K562 (cell line): ENCODE measurements around the gene C3. TPM values are rescaled to one million over a fixed set of nuclear protein-coding genes. Genes with fewer than 3 reads are reported as not detected.

Experiments used
- CREM ChIP-seq: IDR thresholded peaks from 2 replicates; pipeline ENCODE4 v1.6.1; 2014; ENCODE audit warnings: antibody characterized with exemption, low read depth
- EGR1 ChIP-seq: fragments of 450-650 bp; conservative IDR thresholded peaks from 2 replicates; pipeline ENCODE4 v1.6.1; 2017; ENCODE audit warnings: mild to moderate bottlenecking
- FIP1L1 ChIP-seq: fragments of 200-400 bp; formaldehyde crosslinking; IDR thresholded peaks from 2 replicates; pipeline ENCODE4 v1.6.1; 2018; ENCODE audit warnings: mild to moderate bottlenecking, low read depth, low read length; ENCODE audit not compliant: poor library complexity, severe bottlenecking
- FOXM1 ChIP-seq, 2 experiments: fragments of 450-650 bp in 1 of 2; sonication (generic) in 1 of 2; formaldehyde crosslinking in 1 of 2; IDR thresholded peaks; 2 replicates each; pipeline versions ENCODE4 v1.6.1 to v1.9.0; 2017 to 2022; ENCODE audit warnings: low read depth in 2 of 2, mild to moderate bottlenecking in 2 of 2, missing genetic modification reagents in 1 of 2, moderate library complexity in 1 of 2
- HIVEP1 ChIP-seq: fragments of 250-450 bp; sonication (Bioruptor Pico); IDR thresholded peaks from 2 replicates; pipeline ENCODE4 v1.4.0; 2020; ENCODE audit warnings: mild to moderate bottlenecking
- LEF1 ChIP-seq: fragments of 450-650 bp; IDR thresholded peaks from 2 replicates; pipeline ENCODE4 v1.6.1; 2016; ENCODE audit warnings: mild to moderate bottlenecking
- MAFF ChIP-seq: IDR thresholded peaks from 2 replicates; pipeline ENCODE4 v1.6.1; 2012; ENCODE audit warnings: low read length, improper control_type of control experiment
- RCOR1 ChIP-seq, 2 experiments: IDR thresholded peaks; 2 replicates each; pipeline ENCODE4 v1.6.1; 2012; ENCODE audit warnings: low read depth in 2 of 2, low read length in 2 of 2, borderline replicate concordance in 1 of 2, improper control_type of control experiment in 1 of 2
- SAFB ChIP-seq: fragments of 200-400 bp; formaldehyde crosslinking; IDR thresholded peaks from 2 replicates; pipeline ENCODE4 v1.6.1; 2017; ENCODE audit warnings: low read depth, low read length, borderline replicate concordance
- SIN3A ChIP-seq, 2 experiments: fragments of 150-350 bp in 1 of 2; IDR thresholded peaks; 2 replicates each; pipeline ENCODE4 v1.6.1; 2011 to 2016; ENCODE audit warnings: borderline replicate concordance in 2 of 2, low read depth in 2 of 2, low read length in 2 of 2, mild to moderate bottlenecking in 2 of 2, moderate library complexity in 2 of 2; ENCODE audit not compliant: control insufficient read depth in 1 of 2
- SMC3 ChIP-seq: conservative IDR thresholded peaks from 2 replicates; pipeline ENCODE4 v1.6.1; 2011; ENCODE audit warnings: low read depth, low read length, improper control_type of control experiment; ENCODE audit not compliant: insufficient read depth
- SRSF9 ChIP-seq: fragments of 200-400 bp; formaldehyde crosslinking; IDR thresholded peaks from 2 replicates; pipeline ENCODE4 v1.6.1; 2017; ENCODE audit warnings: low read depth, low read length, borderline replicate concordance
- TCFL5 ChIP-seq: fragments of 250-450 bp; sonication (Bioruptor Pico); conservative IDR thresholded peaks from 2 replicates; pipeline ENCODE4 v1.6.1; 2021; ENCODE audit warnings: mild to moderate bottlenecking, moderate library complexity, matching md5 sums
- TEAD1 ChIP-seq, 2 experiments: fragments of 450-650 bp in 1 of 2; sonication (generic) in 1 of 2; formaldehyde crosslinking; IDR thresholded peaks; 2 replicates each; pipeline versions ENCODE4 v1.4.0 to v1.8.0; 2020 to 2022; ENCODE audit warnings: mild to moderate bottlenecking in 2 of 2, missing genetic modification reagents in 1 of 2
- TRIM28 ChIP-seq: fragments of 450-650 bp; IDR thresholded peaks from 2 replicates; pipeline ENCODE4 v1.6.1; 2017
- ZBTB7A ChIP-seq: IDR thresholded peaks from 2 replicates; pipeline ENCODE4 v1.6.1; 2011; ENCODE audit warnings: low read depth, mild to moderate bottlenecking, low read length, moderate library complexity, borderline replicate concordance; ENCODE audit not compliant: control insufficient read depth
- polyA plus RNA-seq, 8 experiments: library from polyadenylated mRNA; depleted of rRNA in 4 of 8; stranded (reverse) in 5 of 8; unstranded in 3 of 8; fragments of >200 nt; fragmentation: Nextera tagmentation in 2 of 8; fragmentation: Illumina TruSeq in 1 of 8; extraction: Ambion mirVana in 2 of 8; extraction: Trizol in 1 of 8; gene quantifications; 2 replicates each; pipeline versions ENCODE4 v1.2.1 to v1.2.3, GENCODE V29; 2011 to 2014; ENCODE audit warnings: inconsistent platforms in 1 of 8, missing spikeins in 1 of 8
- total RNA-seq, 7 experiments: library from RNA; depleted of rRNA in 6 of 7; stranded (reverse); fragments of >200 nt in 6 of 7; fragmentation: Illumina TruSeq in 2 of 7; extraction: Trizol in 2 of 7; gene quantifications; 2 replicates each; pipeline versions ENCODE4 v1.2.1 to v1.2.3, GENCODE V29; 2011 to 2021; ENCODE audit warnings: low replicate concordance in 1 of 7
- TF ChIP-seq, protein P1 (sequence below): fragments of 450-650 bp; formaldehyde crosslinking; IDR thresholded peaks from 2 replicates; pipeline ENCODE4 v1.4.0; 2020; ENCODE audit warnings: mild to moderate bottlenecking, moderate library complexity
- TF ChIP-seq, protein P2 (sequence below): fragments of 200-800 bp; sonication (Bioruptor generic); IDR thresholded peaks from 2 replicates; pipeline ENCODE4 v1.6.1; 2017; ENCODE audit warnings: missing genetic modification characterization, missing compliant biosample characterization
- TF ChIP-seq, protein P3 (sequence below), 2 experiments: fragments of 450-650 bp in 1 of 2; sonication (generic) in 1 of 2; formaldehyde crosslinking; conservative IDR thresholded peaks; 2 replicates each; pipeline versions ENCODE4 v1.4.0 to v1.8.1; 2020 to 2022; ENCODE audit warnings: mild to moderate bottlenecking in 1 of 2, missing genetic modification reagents in 1 of 2
- TF ChIP-seq, protein P4 (sequence below): sonication (generic); formaldehyde crosslinking; IDR thresholded peaks from 2 replicates; pipeline ENCODE4 v1.8.1; 2023; ENCODE audit warnings: mild to moderate bottlenecking, missing genetic modification reagents

The C3 gene
- total and polyA plus RNA-seq, 9 of the 15 experiments (the other 6 are each of a cell fraction or from before 2014, with no cell fraction given): 0.59 to 10.6 (median 2.2) TPM

DNA sequence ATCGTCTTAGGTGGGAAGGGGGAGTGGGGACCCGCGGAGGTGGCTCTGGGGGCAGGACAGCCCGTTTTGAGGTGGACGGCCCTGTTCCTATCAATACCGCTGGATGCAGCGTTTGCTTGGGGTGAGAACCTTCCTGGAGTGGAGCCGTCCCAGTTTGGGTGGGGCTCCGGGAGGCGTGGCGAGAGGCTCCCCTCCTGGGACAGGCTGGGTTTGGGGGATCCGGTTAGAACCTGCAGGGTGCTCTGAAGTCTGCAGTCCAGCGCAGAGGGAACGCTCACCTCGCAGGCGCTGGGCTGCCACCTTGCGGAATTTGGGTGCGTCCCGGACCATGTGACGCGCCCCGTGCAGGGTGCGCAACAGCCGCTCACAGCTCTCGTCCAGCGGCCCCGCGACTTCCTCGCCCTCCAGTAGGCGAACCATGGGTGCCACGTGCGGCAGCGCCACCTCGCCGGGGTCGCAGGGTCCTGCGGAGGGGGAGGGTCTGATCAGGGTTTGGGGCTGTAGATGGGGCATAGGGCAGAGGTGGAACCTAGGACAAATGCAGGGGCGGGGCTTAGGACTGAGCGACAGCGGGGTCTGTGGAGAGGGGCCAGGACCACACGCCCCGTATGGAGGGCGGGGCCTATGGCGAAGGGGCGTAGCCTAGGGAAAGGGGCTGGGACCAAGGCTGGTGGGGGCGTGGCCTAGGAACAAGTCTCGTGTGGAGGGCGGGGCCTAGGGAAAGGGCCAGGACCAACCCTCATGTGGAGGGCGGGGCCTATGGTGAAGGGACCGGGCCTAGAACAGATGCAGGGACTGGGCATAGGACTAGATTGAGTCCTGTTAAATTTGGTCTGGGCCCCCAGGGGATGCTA, 33.0 kb upstream of the C3 start (continued):
- TF ChIP-seq, protein P1, sequence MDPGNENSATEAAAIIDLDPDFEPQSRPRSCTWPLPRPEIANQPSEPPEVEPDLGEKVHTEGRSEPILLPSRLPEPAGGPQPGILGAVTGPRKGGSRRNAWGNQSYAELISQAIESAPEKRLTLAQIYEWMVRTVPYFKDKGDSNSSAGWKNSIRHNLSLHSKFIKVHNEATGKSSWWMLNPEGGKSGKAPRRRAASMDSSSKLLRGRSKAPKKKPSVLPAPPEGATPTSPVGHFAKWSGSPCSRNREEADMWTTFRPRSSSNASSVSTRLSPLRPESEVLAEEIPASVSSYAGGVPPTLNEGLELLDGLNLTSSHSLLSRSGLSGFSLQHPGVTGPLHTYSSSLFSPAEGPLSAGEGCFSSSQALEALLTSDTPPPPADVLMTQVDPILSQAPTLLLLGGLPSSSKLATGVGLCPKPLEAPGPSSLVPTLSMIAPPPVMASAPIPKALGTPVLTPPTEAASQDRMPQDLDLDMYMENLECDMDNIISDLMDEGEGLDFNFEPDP (CRISPR knock-in tag): no peak
- peak; percentile 68 for TF ChIP-seq FIP1L1
- TF ChIP-seq TEAD1 (CRISPR knock-in tag; IDR thresholded peaks at IDR 0.05): peak; percentile 84 to 99
- no peak for TF ChIP-seq HIVEP1
- TF ChIP-seq ZBTB7A: peak; percentile 98
- peak; percentile 57 for TF ChIP-seq SMC3
- 0 out of 2 replicates have a peak, but pooled peaks have one; percentile 8 for TF ChIP-seq EGR1
- TF ChIP-seq CREM: peak; percentile 82
- TF ChIP-seq TCFL5 (CRISPR knock-in tag): no peak
- TF ChIP-seq, protein P2, sequence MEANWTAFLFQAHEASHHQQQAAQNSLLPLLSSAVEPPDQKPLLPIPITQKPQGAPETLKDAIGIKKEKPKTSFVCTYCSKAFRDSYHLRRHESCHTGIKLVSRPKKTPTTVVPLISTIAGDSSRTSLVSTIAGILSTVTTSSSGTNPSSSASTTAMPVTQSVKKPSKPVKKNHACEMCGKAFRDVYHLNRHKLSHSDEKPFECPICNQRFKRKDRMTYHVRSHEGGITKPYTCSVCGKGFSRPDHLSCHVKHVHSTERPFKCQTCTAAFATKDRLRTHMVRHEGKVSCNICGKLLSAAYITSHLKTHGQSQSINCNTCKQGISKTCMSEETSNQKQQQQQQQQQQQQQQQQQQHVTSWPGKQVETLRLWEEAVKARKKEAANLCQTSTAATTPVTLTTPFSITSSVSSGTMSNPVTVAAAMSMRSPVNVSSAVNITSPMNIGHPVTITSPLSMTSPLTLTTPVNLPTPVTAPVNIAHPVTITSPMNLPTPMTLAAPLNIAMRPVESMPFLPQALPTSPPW (CRISPR knock-in tag): peak; percentile 74
- no peak for TF ChIP-seq SRSF9
- no peak for TF ChIP-seq FOXM1 (IDR thresholded peaks at IDR 0.05; ENCODE audit: low read depth)
- 0 out of 2 replicates have a peak, but pooled peaks have one; percentile 40 for TF ChIP-seq FOXM1 (CRISPR knock-in tag; IDR thresholded peaks at IDR 0.05; ENCODE audit: low read depth)
- TF ChIP-seq LEF1: peak; percentile 45; the same call in 1 of the 2 replicates
- no peak for TF ChIP-seq MAFF
- TF ChIP-seq SIN3A (IDR thresholded peaks at IDR 0.05; ENCODE audit: borderline replicate concordance in 2 of 2, control insufficient read depth in 1 of 2, low read depth in 2 of 2, low read length in 2 of 2): peak; percentile 40 to 89; a peak in 2 of 4 replicates
- TF ChIP-seq RCOR1 (IDR thresholded peaks at IDR 0.05; ENCODE audit: borderline replicate concordance in 1 of 2, low read depth in 2 of 2, low read length in 2 of 2): no peak; a peak in 1 of 4 replicates
- TF ChIP-seq, protein P3, sequence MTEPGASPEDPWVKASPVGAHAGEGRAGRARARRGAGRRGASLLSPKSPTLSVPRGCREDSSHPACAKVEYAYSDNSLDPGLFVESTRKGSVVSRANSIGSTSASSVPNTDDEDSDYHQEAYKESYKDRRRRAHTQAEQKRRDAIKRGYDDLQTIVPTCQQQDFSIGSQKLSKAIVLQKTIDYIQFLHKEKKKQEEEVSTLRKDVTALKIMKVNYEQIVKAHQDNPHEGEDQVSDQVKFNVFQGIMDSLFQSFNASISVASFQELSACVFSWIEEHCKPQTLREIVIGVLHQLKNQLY (CRISPR knock-in tag; conservative IDR thresholded peaks at IDR 0.05): 0 out of 4 replicates have a peak, but pooled peaks of 1 of the 2 experiments have one; percentile 42
- no peak for TF ChIP-seq SAFB
- TF ChIP-seq, protein P4, sequence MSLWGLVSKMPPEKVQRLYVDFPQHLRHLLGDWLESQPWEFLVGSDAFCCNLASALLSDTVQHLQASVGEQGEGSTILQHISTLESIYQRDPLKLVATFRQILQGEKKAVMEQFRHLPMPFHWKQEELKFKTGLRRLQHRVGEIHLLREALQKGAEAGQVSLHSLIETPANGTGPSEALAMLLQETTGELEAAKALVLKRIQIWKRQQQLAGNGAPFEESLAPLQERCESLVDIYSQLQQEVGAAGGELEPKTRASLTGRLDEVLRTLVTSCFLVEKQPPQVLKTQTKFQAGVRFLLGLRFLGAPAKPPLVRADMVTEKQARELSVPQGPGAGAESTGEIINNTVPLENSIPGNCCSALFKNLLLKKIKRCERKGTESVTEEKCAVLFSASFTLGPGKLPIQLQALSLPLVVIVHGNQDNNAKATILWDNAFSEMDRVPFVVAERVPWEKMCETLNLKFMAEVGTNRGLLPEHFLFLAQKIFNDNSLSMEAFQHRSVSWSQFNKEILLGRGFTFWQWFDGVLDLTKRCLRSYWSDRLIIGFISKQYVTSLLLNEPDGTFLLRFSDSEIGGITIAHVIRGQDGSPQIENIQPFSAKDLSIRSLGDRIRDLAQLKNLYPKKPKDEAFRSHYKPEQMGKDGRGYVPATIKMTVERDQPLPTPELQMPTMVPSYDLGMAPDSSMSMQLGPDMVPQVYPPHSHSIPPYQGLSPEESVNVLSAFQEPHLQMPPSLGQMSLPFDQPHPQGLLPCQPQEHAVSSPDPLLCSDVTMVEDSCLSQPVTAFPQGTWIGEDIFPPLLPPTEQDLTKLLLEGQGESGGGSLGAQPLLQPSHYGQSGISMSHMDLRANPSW (CRISPR knock-in tag): peak; percentile 83; the same call in 1 of the 2 replicates
- no peak for TF ChIP-seq TRIM28
